HG02852 (cell line): ENCODE results near the gene CNOT1.
"Not testable (repeated sequence)": the region's sequence is repeated elsewhere in the genome, so short reads cannot be mapped to it uniquely, and the experiment has no call there.

Experiments used
- ATAC-seq: cut with Tn5 transposase; IDR thresholded peaks from one replicate; pipeline ENCODE4 v1.9.1; 2021; ENCODE audit warnings: mild to moderate bottlenecking, moderate library complexity; ENCODE audit not compliant: unreplicated experiment

CNOT1 gene

GRCh38 chr16:58582971-58583765, 46.5 kb downstream of the CNOT1 start:
- no peak for ATAC-seq

GRCh38 chr16:58582133-58582532, 47.5 kb downstream of the CNOT1 start:
- ATAC-seq, result no peak

DNA sequence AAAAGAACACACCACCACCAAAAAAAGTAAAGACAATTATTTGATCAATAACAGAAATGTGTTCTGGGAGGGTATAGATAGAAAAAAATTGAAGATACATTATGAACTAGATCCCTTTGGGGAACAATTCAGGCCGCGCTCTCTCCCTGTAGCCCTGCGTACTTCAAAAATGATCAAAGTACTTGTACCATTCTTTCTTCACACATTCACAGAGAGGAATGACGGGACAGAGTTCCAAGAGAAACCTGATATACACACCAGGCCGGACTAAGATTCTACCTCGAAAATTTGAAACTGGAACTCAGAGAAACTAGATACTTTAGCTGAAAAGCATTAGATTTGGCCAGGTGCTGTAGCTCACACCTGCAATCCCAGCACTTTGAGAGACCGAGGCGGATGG, 50.0 kb downstream of the CNOT1 start:
- no peak for ATAC-seq

- no peak for ATAC-seq
These were observed 51.0 kb downstream of the CNOT1 start for GRCh38 chr16:58578642-58579041.

- no peak for ATAC-seq
These were observed 52.5 kb downstream of the CNOT1 start for GRCh38 chr16:58577141-58577540.

DNA sequence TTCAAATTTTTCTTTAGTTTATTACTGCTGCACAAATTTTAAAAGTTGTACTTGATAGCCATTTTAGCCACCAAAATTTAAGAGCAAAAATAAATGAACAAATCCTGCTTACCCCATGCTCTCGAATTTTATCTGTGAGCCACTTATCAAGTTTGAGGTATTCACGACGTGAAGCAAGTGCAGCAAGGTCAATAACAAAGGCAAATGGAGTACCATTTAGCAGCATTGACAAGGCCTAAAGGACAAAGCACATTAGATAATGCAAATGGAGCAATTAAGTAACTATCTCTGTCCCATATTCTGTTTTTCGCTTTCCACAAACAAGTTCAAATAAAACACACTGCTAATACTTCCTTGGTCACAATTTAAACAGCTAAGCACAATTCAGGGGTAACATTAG, 54.7 kb downstream of the CNOT1 start:
- ATAC-seq, result no peak

DNA sequence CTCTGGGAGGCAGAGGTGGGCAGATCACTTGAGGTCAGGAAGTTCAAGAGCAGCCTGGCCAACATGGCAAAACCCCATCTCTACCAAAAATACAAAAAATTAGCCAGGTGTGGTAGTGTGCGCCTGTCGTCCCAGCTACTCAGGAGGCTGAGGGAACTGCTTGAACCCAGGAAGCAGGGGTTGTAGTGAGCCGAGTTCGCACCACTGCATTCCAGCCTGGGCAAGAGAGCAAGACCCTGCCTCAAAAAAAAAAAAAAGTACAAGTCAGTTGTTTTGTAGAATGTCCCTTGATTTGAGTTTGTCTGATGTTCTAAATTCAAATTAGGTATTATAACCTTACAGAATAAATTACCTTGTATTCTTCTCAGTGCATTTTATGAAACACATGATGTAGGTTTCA, 63.9 kb downstream of the CNOT1 start:
- not testable (repeated sequence) for ATAC-seq

DNA sequence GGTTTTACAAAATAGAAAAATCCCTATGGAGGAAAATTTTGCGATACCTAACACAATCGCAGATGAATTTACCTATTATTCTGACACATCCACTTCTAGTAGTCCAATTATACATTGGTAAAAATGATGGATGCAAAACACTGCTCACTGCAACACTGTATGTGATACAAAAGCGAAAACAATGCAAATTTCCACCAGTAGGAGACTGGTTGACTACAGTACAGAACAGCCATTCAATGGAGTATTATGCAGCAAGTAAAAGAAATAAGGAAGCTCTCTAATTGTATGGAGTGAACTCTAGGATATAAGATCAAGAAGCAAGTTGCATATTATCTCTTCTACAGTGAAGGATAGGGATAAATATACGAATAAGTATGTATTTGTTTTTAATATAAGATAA, 65.9 kb downstream of the CNOT1 start:
- ATAC-seq, result no peak

DNA sequence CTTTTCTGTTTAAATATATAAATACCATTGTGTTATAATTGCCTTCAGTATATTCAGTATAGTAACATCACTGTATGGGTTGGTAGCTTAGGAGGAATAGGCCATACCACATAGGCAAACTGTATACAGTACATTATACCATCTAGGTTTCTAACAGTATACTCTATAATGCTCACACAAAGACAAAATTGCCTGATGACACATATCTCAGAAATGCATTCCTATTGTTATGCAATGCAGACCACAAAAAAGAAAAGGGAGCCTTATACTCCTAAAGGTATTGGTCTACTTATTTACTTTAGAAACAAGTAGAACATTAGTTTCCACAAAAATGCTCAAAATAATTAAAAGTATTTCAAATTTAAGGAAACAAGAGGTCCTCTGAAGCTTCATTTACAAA, 66.4 kb downstream of the CNOT1 start:
- ATAC-seq, result no peak

GRCh38 chr16:58556678-58557077, 72.9 kb downstream of the CNOT1 start:
- ATAC-seq, result no peak

- no peak for ATAC-seq
These were observed 78.1 kb downstream of the CNOT1 start for GRCh38 chr16:58551496-58551895.

- ATAC-seq, result no peak
These were observed 81.2 kb downstream of the CNOT1 start for GRCh38 chr16:58548378-58548777.

DNA sequence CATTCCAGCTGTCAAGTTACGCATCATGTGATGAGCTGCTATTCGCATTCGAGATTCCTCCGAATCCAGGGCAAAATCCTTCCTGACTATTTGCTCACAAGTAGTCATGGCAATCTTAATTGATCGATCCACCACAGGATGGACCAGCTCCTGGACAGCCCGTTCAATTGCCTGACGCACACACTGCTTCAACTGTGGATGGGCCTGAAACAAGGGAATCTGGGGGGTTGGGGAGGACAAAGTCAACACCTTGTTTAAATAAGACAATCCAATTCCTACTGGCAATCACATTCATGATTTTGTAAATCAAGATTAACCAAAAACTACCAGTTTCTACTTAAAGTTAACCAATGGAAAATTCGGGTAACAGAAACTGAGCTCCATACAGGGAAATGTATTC, 85.9 kb downstream of the CNOT1 start:
- ATAC-seq, result no peak

GRCh38 chr16:58542291-58542690, 87.3 kb downstream of the CNOT1 start:
- ATAC-seq, result no peak

- no peak for ATAC-seq
These were observed 87.9 kb downstream of the CNOT1 start for GRCh38 chr16:58541711-58542110.

- ATAC-seq, result no peak
These were observed 92.3 kb downstream of the CNOT1 start for GRCh38 chr16:58537124-58537906.

DNA sequence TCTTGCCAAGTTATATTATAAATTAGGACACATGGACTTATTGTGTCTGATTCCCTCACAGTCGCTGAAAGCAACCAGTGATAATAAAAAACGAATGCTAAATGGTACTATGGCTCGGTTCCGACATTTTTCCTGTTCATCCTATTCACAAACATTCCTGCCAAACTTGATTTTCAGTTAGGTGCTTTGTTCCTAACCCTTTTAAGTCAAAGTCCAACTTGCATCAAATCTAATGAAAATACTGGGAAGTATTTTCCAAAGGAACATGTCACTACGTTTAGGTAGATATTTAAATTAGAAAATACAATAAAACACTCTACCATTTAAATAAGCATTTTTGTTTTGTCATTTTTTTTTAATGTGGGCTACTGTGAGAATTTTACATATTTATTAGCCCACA, 93.3 kb downstream of the CNOT1 start:
- no peak for ATAC-seq

- ATAC-seq, result no peak
These were observed 94.5 kb downstream of the CNOT1 start for GRCh38 chr16:58535100-58535499.

DNA sequence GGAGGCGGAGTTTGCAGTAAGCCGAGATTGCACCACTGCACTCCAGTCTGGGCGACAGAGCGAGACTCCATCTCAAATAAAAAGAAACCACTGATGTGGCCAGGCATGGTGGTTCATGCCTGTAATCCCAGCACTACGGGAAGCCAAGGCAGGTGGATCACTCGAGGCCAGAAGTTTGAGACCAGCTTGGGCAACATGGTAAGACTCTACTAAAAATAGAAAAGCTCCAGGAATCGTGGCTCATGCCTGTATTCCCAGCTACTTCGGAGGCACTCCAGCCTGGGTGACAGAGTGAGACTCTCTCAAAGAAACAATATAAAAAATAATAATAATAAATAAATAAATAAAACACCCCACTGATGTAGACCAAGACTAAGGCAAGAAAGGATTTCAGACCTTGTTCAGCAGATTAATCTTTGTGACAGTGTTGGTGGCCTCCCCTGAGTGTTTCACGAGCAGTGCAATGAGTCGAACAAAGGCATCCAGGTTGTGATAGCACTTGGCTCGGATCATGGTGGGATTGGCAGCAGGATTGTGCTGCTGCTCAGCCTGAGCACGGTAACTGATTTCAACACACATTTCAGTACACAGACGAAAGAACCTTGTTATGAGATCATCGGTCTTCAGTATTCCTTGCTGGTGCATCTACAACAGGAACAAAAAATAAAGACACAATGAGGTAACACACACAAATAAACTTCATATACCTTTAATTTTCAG, 95.7 kb downstream of the CNOT1 start:
- ATAC-seq, result no peak

DNA sequence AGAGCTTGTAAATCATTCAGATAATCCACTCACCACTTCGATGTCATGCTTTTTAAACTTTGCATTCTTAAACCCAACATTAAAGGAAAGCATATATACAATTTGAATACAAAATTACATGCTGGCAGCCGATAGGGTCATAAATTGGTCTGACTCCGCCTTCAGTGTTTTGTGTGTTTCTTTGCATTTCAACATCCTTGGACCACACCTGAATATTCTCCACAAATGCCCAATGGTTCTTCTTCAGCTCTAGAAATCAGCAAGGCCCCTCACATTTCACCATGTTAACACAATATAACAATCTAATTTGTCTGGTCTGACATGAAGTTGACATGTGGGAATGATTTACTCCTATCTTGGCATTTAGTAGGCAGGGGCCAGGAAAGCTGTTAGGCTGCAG, 97.2 kb downstream of the CNOT1 start:
- ATAC-seq, result no peak

DNA sequence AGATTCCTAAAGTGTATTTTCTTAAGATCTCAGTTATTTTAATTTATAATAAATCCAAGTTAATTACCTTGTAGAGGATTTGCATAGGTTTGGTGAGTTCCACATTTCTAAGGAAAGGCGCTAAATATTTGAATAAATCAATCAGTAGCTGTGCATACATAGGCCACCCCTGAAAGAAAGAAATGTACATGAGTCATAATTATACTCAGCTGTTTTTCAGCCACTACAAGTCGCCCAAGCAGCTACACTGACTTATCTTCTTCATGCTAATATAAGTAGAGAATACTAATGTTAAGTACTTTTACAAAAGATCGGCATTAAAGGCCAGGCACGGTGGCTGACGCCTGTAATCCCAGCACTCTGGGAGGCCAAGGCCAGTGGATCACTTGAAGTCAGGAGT, 99.4 kb downstream of the CNOT1 start:
- ATAC-seq, result no peak

DNA sequence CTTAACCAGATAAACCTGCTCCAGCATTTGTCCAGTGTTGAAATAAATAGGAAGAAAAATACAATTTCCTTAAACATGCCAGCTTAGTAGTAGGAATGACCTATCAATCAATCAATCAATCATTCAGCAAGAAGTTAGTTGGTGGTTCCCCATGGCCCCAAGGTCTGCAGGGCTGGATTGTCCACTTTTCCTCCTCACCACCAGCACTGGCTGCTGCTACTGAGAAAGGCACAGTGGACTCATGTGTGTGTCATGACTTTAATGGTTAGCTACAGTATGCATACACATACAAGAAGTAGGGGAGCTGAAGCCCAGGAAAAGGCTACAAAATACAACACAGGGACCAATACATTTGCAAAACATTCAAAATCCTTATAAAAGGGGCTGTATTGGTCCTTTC, 109.9 kb downstream of the CNOT1 start:
- no peak for ATAC-seq
